Measurements from ENCODE around the gene FDX1.

GRCh38 chr11:110474578-110474977 is 44.8 kb downstream of the FDX1 start:
- TF ChIP-seq CTCF (IDR thresholded peaks at IDR 0.05; ENCODE audit: poor library complexity) (no peak), EZH2 (IDR thresholded peaks at IDR 0.05; ENCODE audit: borderline replicate concordance) (no peak), EZH2phosphoT487 (IDR thresholded peaks at IDR 0.05; ENCODE audit: low read depth, severe bottlenecking, unreplicated experiment) (no peak)

Measured in hepatocyte (in vitro differentiated cells).